Type B pancreatic cell (in vitro differentiated cells): ENCODE results near the gene TBCE. TPM values are rescaled to one million over a fixed set of nuclear protein-coding genes. Genes with fewer than 3 reads are reported as not detected.

Source experiments
- DNase-seq: peaks from one replicate; pipeline ENCODE4 v3.0.0; 2021; ENCODE audit warnings: mixed read lengths; ENCODE audit not compliant: unreplicated experiment; ENCODE audit errors: extremely low spot score
- H3K27ac Mint-ChIP-seq: 2 replicates; pipeline ENCODE4 v1.8.0; 2021; ENCODE audit warnings: mild to moderate bottlenecking, mixed read lengths
- H3K27me3 Mint-ChIP-seq: 2 replicates; pipeline ENCODE4 v1.8.0; 2021; ENCODE audit warnings: mixed read lengths
- H3K36me3 Mint-ChIP-seq: 2 replicates; pipeline ENCODE4 v1.8.0; 2021; ENCODE audit warnings: mixed read lengths
- H3K4me1 Mint-ChIP-seq: one replicate; pipeline ENCODE4 v1.8.0; 2021; ENCODE audit warnings: mixed read lengths; ENCODE audit not compliant: unreplicated experiment
- H3K4me3 Mint-ChIP-seq: 2 replicates; pipeline ENCODE4 v1.8.0; 2021; ENCODE audit warnings: mild to moderate bottlenecking, mixed read lengths
- H3K9me3 Mint-ChIP-seq: 2 replicates; pipeline ENCODE4 v1.8.0; 2021; ENCODE audit warnings: mixed read lengths
- CTCF ChIP-seq: fragments of 200-600 bp; sonication (generic); conservative IDR thresholded peaks from 2 replicates; pipeline ENCODE4 v1.5.0; 2021; ENCODE audit warnings: antibody characterized with exemption, mild to moderate bottlenecking
- total RNA-seq: library from RNA; stranded (reverse); gene quantifications from 2 replicates; pipeline ENCODE4 v1.2.1, GENCODE V29; 2021; ENCODE audit warnings: low replicate concordance

The TBCE gene
- total RNA-seq, 1 donor from 2014 or later = 30.3 TPM

DNA sequence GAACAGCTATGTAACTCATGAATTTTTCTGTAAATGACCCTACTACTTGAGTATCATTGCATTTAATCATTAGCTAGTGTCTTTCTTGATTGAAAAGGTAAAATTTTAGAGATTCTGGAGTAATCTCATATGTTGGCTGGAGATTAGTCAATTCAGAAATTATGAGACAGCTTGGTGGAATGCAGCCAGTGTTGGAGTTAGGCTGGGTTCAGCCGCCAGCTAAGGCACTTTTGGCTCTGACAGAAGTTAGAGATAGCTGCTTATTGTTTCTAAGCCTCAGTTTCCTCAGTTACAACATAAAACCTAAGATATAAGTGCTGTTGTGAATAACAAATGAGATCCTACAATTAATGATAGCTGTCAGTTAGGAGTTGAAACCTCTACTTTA, 49.4 kb downstream of the TBCE start:
- TF ChIP-seq CTCF = no peak
- DNase-seq = no peak
- H3K27me3 Mint-ChIP-seq = no peaks in the 10 kb centered on the region
- no peak overlapping the region for H3K27ac Mint-ChIP-seq
- no peak overlapping the region for H3K4me3 Mint-ChIP-seq
- H3K36me3 Mint-ChIP-seq = peaks cover 7% of the 10 kb centered on the region
- no peaks in the 10 kb centered on the region for H3K9me3 Mint-ChIP-seq
- peaks cover 7% of the 10 kb centered on the region for H3K4me1 Mint-ChIP-seq

DNA sequence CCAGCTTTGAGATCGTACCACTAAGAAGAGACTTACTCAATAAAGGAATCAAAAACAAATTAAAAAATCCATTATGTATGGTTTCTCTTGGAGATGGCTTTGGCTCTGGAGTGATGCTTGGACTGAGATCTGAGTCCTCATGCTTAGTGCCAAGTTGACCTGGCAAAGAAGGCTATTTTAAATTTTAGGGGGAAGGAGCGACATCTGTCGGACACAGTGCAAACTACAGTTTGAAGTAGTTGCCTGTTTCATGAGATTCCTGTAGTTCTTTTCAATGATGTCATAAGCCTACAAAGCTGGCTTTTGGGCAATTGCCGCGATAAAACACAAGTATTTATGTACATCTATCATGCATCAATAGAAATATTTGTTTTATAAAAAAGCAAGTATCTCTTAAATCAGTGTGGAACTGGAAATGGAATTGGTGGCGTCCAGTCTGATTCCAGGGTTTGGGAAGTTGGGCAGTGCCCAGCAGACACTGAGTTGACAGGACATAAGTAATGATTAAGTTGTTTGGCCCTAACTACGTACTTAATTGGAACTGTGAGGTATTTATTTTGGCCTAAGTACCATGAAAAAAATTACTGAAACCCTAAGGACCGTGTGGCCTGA, 50.0 kb downstream of the TBCE start:
- TF ChIP-seq CTCF = peak; percentile 91
- Mint-ChIP-seq H3K4me3 (no peak overlapping the region), H3K9me3 (no peaks in the 10 kb centered on the region), H3K27me3 (no peaks in the 10 kb centered on the region), H3K4me1 (peaks cover 9% of the 10 kb centered on the region), H3K36me3 (peaks cover 7% of the 10 kb centered on the region), H3K27ac (no peak overlapping the region)
- DNase-seq = no peak

GRCh38 chr1:235421751-235422150, 54.5 kb downstream of the TBCE start:
- no peak for DNase-seq
- no peak overlapping the region for H3K27ac Mint-ChIP-seq
- H3K4me1 Mint-ChIP-seq = peaks cover 31% of the 10 kb centered on the region
- no peak for TF ChIP-seq CTCF
- no peaks in the 10 kb centered on the region for H3K9me3 Mint-ChIP-seq
- no peak overlapping the region for H3K4me3 Mint-ChIP-seq
- peaks cover 7% of the 10 kb centered on the region for H3K36me3 Mint-ChIP-seq
- no peaks in the 10 kb centered on the region for H3K27me3 Mint-ChIP-seq

GRCh38 chr1:235423214-235423652, 56.0 kb downstream of the TBCE start:
- peaks cover 27% of the 10 kb centered on the region for H3K4me1 Mint-ChIP-seq
- no peaks in the 10 kb centered on the region for H3K27me3 Mint-ChIP-seq
- no peak overlapping the region for H3K27ac Mint-ChIP-seq

GRCh38 chr1:235424092-235424491, 56.9 kb downstream of the TBCE start:
- peaks cover 29% of the 10 kb centered on the region for H3K4me1 Mint-ChIP-seq
- H3K27ac Mint-ChIP-seq = no peak overlapping the region
- no peaks in the 10 kb centered on the region for H3K27me3 Mint-ChIP-seq

More at GRCh38 chr1:235423214-235423652, 56.0 kb downstream of the TBCE start:
- Mint-ChIP-seq H3K4me3 (no peak overlapping the region), H3K9me3 (no peaks in the 10 kb centered on the region), H3K36me3 (peaks cover 7% of the 10 kb centered on the region)
- DNase-seq = no peak
- TF ChIP-seq CTCF = no peak

More at GRCh38 chr1:235424092-235424491, 56.9 kb downstream of the TBCE start:
- no peak for TF ChIP-seq CTCF
- Mint-ChIP-seq H3K9me3 (no peaks in the 10 kb centered on the region), H3K4me3 (no peak overlapping the region), H3K36me3 (peaks cover 7% of the 10 kb centered on the region)
- no peak for DNase-seq
